OCI-LY3 (cell line): ENCODE measurements around the gene SLC5A10.

Experiments
- H2AFZ ChIP-seq: fragments of 200-600, 300-600 bp; shearing (Covaris generic); 2 replicates; pipeline ENCODE4 v1.6.0; 2014; ENCODE audit warnings: antibody characterized with exemption, low read depth, low read length
- H3K27ac ChIP-seq: fragments of 200-600, 300-600 bp; sonication (generic); 2 replicates; pipeline ENCODE4 v1.5.1; 2014; ENCODE audit warnings: mild to moderate bottlenecking, low read length, moderate library complexity, mixed read lengths
- H3K27me3 ChIP-seq: fragments of 200-600, 300-600 bp; sonication (generic); 2 replicates; pipeline ENCODE4 v1.6.1; 2014; ENCODE audit warnings: low read depth, low read length, mixed read lengths
- H3K36me3 ChIP-seq: fragments of 200-600, 300-600 bp; sonication (generic); replicated peaks from 2 replicates; pipeline ENCODE3; 2014; ENCODE audit warnings: low read depth, low read length, mixed read lengths
- H3K4me1 ChIP-seq: fragments of 300-600, 200-600 bp; sonication (generic); 2 replicates; pipeline ENCODE4 v1.6.1; 2014; ENCODE audit warnings: low read length, mixed read lengths
- H3K4me2 ChIP-seq: fragments of 200-600, 300-600 bp; sonication (generic); 2 replicates; pipeline ENCODE4 v1.6.1; 2014; ENCODE audit warnings: low read length, mixed read lengths
- H3K4me3 ChIP-seq: fragments of 300-600, 200-600 bp; sonication (generic); 2 replicates; pipeline ENCODE4 v1.5.1; 2014; ENCODE audit warnings: antibody characterized with exemption, mild to moderate bottlenecking, low read length, moderate library complexity
- H3K79me2 ChIP-seq: fragments of 300-600, 200-600 bp; shearing (Covaris generic); 2 replicates; pipeline ENCODE4 v1.6.1; 2014; ENCODE audit warnings: mild to moderate bottlenecking, low read length, mixed read lengths
- H3K9ac ChIP-seq: fragments of 300-600, 200-600 bp; shearing (Covaris generic); 2 replicates; pipeline ENCODE4 v1.6.0; 2014; ENCODE audit warnings: mild to moderate bottlenecking, low read length, moderate library complexity
- H3K9me3 ChIP-seq: fragments of 200-600, 300-600 bp; shearing (Covaris generic); 2 replicates; pipeline ENCODE4 v1.6.1; 2014; ENCODE audit warnings: low read length, mixed read lengths; ENCODE audit not compliant: insufficient read depth
- H4K20me1 ChIP-seq: fragments of 200-600, 300-600 bp; sonication (generic); 2 replicates; pipeline ENCODE4 v1.6.1; 2016; ENCODE audit warnings: low read length, mixed read lengths; ENCODE audit not compliant: insufficient read depth
- CTCF ChIP-seq: fragments of 200-600, 300-600 bp; sonication (generic); IDR thresholded peaks from 2 replicates; pipeline ENCODE4 v1.5.1; 2014; ENCODE audit warnings: antibody characterized with exemption, low read length, low read depth
- EZH2phosphoT487 ChIP-seq: fragments of 200-600 bp; shearing (Covaris generic); IDR thresholded peaks from 2 replicates; pipeline ENCODE4 v1.6.1; 2018; ENCODE audit warnings: antibody characterized with exemption, mixed run types, low read depth

The SLC5A10 gene

DNA sequence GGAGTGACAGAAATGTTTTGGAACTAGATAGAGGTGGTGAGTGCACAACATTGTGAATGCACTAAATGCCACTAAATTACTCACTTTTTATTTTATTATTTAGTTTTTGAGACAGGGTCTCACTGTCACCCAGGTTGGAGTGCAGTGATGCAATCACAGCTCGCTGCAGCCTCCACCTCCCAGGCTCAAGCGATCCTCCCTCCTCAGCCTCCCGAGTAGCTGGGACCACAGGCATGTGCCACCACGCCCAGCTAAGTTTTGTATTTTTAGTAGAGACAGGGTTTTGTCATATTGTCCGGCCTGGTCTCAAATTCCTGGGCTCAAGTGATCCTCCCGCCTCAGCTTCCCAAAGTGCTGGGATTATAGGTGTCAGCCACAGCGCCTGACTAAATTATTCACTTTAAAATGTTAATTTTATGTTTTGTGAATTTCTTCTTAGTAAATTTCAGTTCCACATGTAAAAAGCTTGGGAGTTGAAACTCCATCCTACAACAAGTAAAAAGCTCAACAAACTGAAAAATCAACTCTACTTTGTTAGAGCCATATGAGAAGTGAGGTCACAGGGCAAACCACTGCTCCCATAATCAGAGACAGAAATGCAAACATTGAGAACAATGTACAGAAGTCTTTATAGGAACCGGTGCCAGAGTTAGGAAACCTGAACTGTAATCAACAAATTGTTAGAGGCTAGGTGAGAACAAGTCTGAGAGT, 13.8 kb upstream of the SLC5A10 start:
- Histone ChIP-seq H3K4me1 (peaks cover 5% of the 10 kb centered on the region; the same call in 1 of the 2 replicates), H4K20me1 (no peaks in the 10 kb centered on the region), H3K79me2 (no peaks in the 10 kb centered on the region), H3K4me2 (no peak overlapping the region), H2AFZ (no peak overlapping the region), H3K9ac (no peak overlapping the region), H3K27ac (no peak overlapping the region), H3K27me3 (no peaks in the 10 kb centered on the region), H3K36me3 (no peaks in the 10 kb centered on the region), H3K9me3 (no peaks in the 10 kb centered on the region), H3K4me3 (no peak overlapping the region)
- TF ChIP-seq CTCF (no peak), EZH2phosphoT487 (no peak)

DNA sequence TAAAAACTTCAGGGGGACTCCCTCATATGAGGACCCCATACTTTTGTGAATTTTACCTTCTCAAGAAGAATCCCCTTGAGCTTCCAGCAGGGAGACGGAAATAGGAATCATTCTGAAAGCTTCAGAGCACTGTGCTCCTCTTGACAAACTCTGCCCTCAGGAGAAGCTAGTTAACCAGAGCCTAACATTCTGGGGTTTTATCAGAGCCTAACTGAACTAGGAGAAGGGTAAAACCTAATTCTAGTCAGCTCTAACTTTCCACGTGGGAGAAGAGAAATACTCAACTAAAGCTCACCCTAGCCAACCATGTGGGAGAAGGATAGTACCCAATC, 13.3 kb upstream of the SLC5A10 start:
- Histone ChIP-seq H4K20me1 (no peaks in the 10 kb centered on the region), H3K4me2 (no peak overlapping the region), H2AFZ (no peak overlapping the region; the same call in 1 of the 2 replicates), H3K4me3 (no peak overlapping the region), H3K27me3 (no peaks in the 10 kb centered on the region), H3K9ac (no peak overlapping the region), H3K4me1 (no peaks in the 10 kb centered on the region), H3K27ac (no peak overlapping the region), H3K79me2 (no peaks in the 10 kb centered on the region), H3K9me3 (no peaks in the 10 kb centered on the region), H3K36me3 (no peaks in the 10 kb centered on the region)
- TF ChIP-seq CTCF (no peak), EZH2phosphoT487 (no peak)

DNA sequence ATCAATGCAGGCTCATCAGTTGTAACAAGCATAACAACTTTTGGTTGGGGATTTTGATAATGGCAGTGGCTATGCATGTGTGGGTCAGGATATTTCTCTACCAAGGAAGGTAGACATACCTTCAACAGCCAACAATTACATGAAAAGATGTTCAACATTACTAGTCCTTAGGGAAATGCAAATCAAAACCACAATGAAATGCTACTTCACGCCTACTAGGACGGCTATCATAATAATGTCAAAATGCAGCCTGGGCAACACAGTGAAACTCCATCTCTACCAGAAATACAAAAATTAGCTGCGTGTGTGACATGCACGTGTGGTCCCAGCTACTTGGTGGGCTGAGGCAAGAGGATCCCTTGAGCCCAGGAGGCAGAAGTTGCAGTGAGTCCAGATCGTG, 7.3 kb upstream of the SLC5A10 start:
- no peak overlapping the region for H3K4me2 ChIP-seq
- H3K9ac ChIP-seq, result no peak overlapping the region
- H3K79me2 ChIP-seq, result no peaks in the 10 kb centered on the region
- H3K9me3 ChIP-seq, result no peaks in the 10 kb centered on the region
- H3K27ac ChIP-seq, result no peak overlapping the region
- H2AFZ ChIP-seq, result no peak overlapping the region
- H4K20me1 ChIP-seq, result no peaks in the 10 kb centered on the region
- no peak overlapping the region for H3K4me3 ChIP-seq
- H3K27me3 ChIP-seq, result no peaks in the 10 kb centered on the region
- no peaks in the 10 kb centered on the region for H3K4me1 ChIP-seq
- no peaks in the 10 kb centered on the region for H3K36me3 ChIP-seq
- TF ChIP-seq EZH2phosphoT487 (no peak), CTCF (no peak)

- Histone ChIP-seq H3K4me2 (no peak overlapping the region), H3K27me3 (no peaks in the 10 kb centered on the region), H3K79me2 (no peaks in the 10 kb centered on the region), H2AFZ (no peak overlapping the region), H3K36me3 (no peaks in the 10 kb centered on the region), H3K27ac (no peak overlapping the region), H3K4me1 (no peaks in the 10 kb centered on the region), H4K20me1 (no peaks in the 10 kb centered on the region), H3K9ac (no peak overlapping the region), H3K4me3 (no peak overlapping the region), H3K9me3 (no peaks in the 10 kb centered on the region)
- TF ChIP-seq CTCF (no peak), EZH2phosphoT487 (no peak)
These were observed 5.4 kb upstream of the SLC5A10 start for GRCh38 chr17:18946536-18946935.
